Measurements from ENCODE around the gene OR51M1. TPM values are rescaled to one million over a fixed set of nuclear protein-coding genes. Genes with fewer than 3 reads are reported as not detected.

OR51M1 gene
- total and polyA plus RNA-seq, 9 of the 15 experiments (the other 6 are each of a cell fraction or from before 2014, with no cell fraction given): 0.01 to 0.18 (median 0.04) TPM; not detected in 6

- 0 out of 4 replicates have a peak, but pooled peaks of 1 of the 2 experiments have one; percentile 32 for TF ChIP-seq TBL1XR1 (IDR thresholded peaks at IDR 0.05; ENCODE audit: low read length in 2 of 2)
- TF ChIP-seq CBFA2T2 (conservative IDR thresholded peaks at IDR 0.05): peak; percentile 57
- peak; percentile 47; the same call in 1 of the 2 replicates for TF ChIP-seq DPF2 (IDR thresholded peaks at IDR 0.05)
- TF ChIP-seq STAT5A (IDR thresholded peaks at IDR 0.05; ENCODE audit: borderline replicate concordance, low read length): peak; percentile 53; the same call in 1 of the 2 replicates
- TF ChIP-seq CCNT2 (IDR thresholded peaks at IDR 0.05; ENCODE audit: borderline replicate concordance, extremely low read depth, insufficient read length, low read depth, low read length): peak; percentile 35
- peak; percentile 69 for TF ChIP-seq TEAD4 (IDR thresholded peaks at IDR 0.05; ENCODE audit: low read length)
- no peak for TF ChIP-seq TEAD4 (CRISPR knock-in tag; IDR thresholded peaks at IDR 0.05; ENCODE audit: borderline replicate concordance)
- no peak for TF ChIP-seq ZNF24 (IDR thresholded peaks at IDR 0.05)
- peak; percentile 84 for TF ChIP-seq ARID1B (IDR thresholded peaks at IDR 0.05)
- TF ChIP-seq PRMT5 (CRISPR knock-in tag; IDR thresholded peaks at IDR 0.05): no peak
- TF ChIP-seq MITF (IDR thresholded peaks at IDR 0.05): no peak
- TF ChIP-seq EP300 (IDR thresholded peaks at IDR 0.05; ENCODE audit: low read length): peak; percentile 69; the same call in 1 of the 2 replicates
- no peak for TF ChIP-seq NCOA6 (IDR thresholded peaks at IDR 0.05)
- no peak for TF ChIP-seq BMI1 (IDR thresholded peaks at IDR 0.05; ENCODE audit: low read length)
- TF ChIP-seq RCOR1 (IDR thresholded peaks at IDR 0.05; ENCODE audit: borderline replicate concordance in 1 of 2, low read depth in 2 of 2, low read length in 2 of 2): peak in 1 of 2 experiments; percentile 32; a peak in 1 of 4 replicates
- no peak for TF ChIP-seq AFF4 (CRISPR knock-in tag; IDR thresholded peaks at IDR 0.05)
- TF ChIP-seq RAD21 (CRISPR knock-in tag; conservative IDR thresholded peaks at IDR 0.05 in 1 of 2, IDR thresholded peaks at IDR 0.05 in 1 of 2): no peak
- no peak for TF ChIP-seq CBX8 (IDR thresholded peaks at IDR 0.05; ENCODE audit: borderline replicate concordance, extremely low read depth, low read depth, low read length, poor library complexity, severe bottlenecking)
- no peak for TF ChIP-seq POLR2AphosphoS2 (IDR thresholded peaks at IDR 0.05; ENCODE audit: low read length)
- TF ChIP-seq ZNF583 (CRISPR knock-in tag; IDR thresholded peaks at IDR 0.05): no peak
- TF ChIP-seq ZNF280A (IDR thresholded peaks at IDR 0.05; ENCODE audit: low read depth, partially characterized antibody): no peak
- no peak for TF ChIP-seq GATAD2B (IDR thresholded peaks at IDR 0.05; ENCODE audit: borderline replicate concordance)
- TF ChIP-seq POU5F1 (IDR thresholded peaks at IDR 0.05; ENCODE audit: borderline replicate concordance, low read depth, low read length, partially characterized antibody): no peak
- TF ChIP-seq NCOR1 (IDR thresholded peaks at IDR 0.05): peak; percentile 63
- TF ChIP-seq CBFA2T3 (IDR thresholded peaks at IDR 0.05): peak; percentile 77
Measured at GRCh38 chr11:5335170-5335569, 48.4 kb upstream of the OR51M1 start (continued).

All from K562 (cell line).